HG02588 (cell line): ENCODE results near the gene ZDHHC8.

Experiments used
- ATAC-seq: cut with Tn5 transposase; IDR thresholded peaks from one replicate; pipeline ENCODE4 v1.9.1; 2021; ENCODE audit warnings: mild to moderate bottlenecking, moderate library complexity; ENCODE audit not compliant: unreplicated experiment

Gene ZDHHC8

GRCh38 chr22:20177217-20177911 lies 45.8 kb downstream of the ZDHHC8 start:
- no peak for ATAC-seq

GRCh38 chr22:20178075-20178914 lies 46.7 kb downstream of the ZDHHC8 start:
- ATAC-seq = no peak

- ATAC-seq = no peak
Measured at GRCh38 chr22:20178915-20179227, 47.3 kb downstream of the ZDHHC8 start.

GRCh38 chr22:20179455-20180244 lies 48.0 kb downstream of the ZDHHC8 start:
- no peak for ATAC-seq

- no peak for ATAC-seq
Measured at GRCh38 chr22:20180245-20180630, 48.6 kb downstream of the ZDHHC8 start.

GRCh38 chr22:20180640-20181039 lies 49.0 kb downstream of the ZDHHC8 start:
- no peak for ATAC-seq

- no peak for ATAC-seq
Measured at GRCh38 chr22:20181194-20181883, 49.7 kb downstream of the ZDHHC8 start.

GRCh38 chr22:20181884-20182236 lies 50.3 kb downstream of the ZDHHC8 start:
- no peak for ATAC-seq

GRCh38 chr22:20182365-20182764 lies 50.8 kb downstream of the ZDHHC8 start:
- no peak for ATAC-seq

GRCh38 chr22:20183101-20183500 lies 51.5 kb downstream of the ZDHHC8 start:
- no peak for ATAC-seq

- no peak for ATAC-seq
Measured at GRCh38 chr22:20183823-20184222, 52.2 kb downstream of the ZDHHC8 start.

- ATAC-seq = no peak
Measured at GRCh38 chr22:20184501-20185165, 53.0 kb downstream of the ZDHHC8 start.

GRCh38 chr22:20185750-20186149 lies 54.1 kb downstream of the ZDHHC8 start:
- ATAC-seq = no peak

- ATAC-seq = no peak
Measured at GRCh38 chr22:20186183-20186870, 54.7 kb downstream of the ZDHHC8 start.

- ATAC-seq = no peak
Measured at GRCh38 chr22:20186871-20187546, 55.4 kb downstream of the ZDHHC8 start.

GRCh38 chr22:20187777-20188566 lies 56.4 kb downstream of the ZDHHC8 start:
- no peak for ATAC-seq

GRCh38 chr22:20188567-20188877 lies 56.9 kb downstream of the ZDHHC8 start:
- no peak for ATAC-seq

GRCh38 chr22:20191000-20191515 lies 59.5 kb downstream of the ZDHHC8 start:
- no peak for ATAC-seq

- no peak for ATAC-seq
Measured at GRCh38 chr22:20191803-20192202, 60.2 kb downstream of the ZDHHC8 start.
